GM18505 (cell line): ENCODE measurements around the gene SPOCK1.

Experiments
- ATAC-seq: cut with Tn5 transposase; IDR thresholded peaks from one replicate; pipeline ENCODE4 v1.9.1; 2021; ENCODE audit not compliant: unreplicated experiment
- POLR2A ChIP-seq: IDR thresholded peaks from 4 replicates; pipeline ENCODE4 v1.6.1; 2011; ENCODE audit warnings: borderline replicate concordance; ENCODE audit not compliant: insufficient read depth, insufficient read length; ENCODE audit errors: extremely low read depth

SPOCK1 gene

DNA sequence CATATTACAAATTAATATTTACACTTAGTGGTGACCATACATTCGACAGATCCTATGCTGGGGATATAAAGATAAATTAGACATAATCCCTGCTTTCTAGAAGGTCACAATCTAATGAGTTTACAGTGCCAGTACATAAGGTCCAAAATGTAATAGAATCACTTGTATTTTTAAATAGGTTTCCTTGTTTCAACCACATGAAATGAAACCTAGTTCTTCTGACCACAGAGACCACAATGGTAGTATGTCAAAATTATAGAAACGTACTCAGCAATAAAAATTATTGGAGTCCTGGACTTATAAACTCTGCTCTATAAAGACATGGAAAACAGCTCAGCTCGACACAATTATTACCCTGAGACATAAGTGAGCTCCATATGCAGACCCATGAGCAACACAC, 444.3 kb downstream of the SPOCK1 start:
- TF ChIP-seq POLR2A = no peak
- ATAC-seq = no peak

DNA sequence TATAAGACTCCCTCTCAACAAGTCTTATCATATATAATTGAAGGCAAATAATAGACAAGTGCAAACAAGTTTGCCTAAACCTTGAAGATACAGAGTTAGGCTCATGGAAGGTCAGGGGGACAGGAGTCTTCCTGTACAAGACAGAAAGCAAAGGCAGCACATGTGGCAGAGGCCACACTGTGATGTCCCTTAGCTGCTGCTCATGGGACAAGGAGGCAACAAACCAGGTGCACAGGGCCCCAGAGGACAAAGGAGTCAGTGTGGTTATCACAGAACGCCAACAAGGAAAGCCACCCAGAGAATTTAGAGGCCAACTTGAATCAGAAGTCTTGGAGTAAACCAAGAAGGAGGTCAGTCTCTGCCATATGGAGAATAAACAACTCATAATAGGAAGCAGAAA, 444.8 kb downstream of the SPOCK1 start:
- no peak for TF ChIP-seq POLR2A
- ATAC-seq = no peak

DNA sequence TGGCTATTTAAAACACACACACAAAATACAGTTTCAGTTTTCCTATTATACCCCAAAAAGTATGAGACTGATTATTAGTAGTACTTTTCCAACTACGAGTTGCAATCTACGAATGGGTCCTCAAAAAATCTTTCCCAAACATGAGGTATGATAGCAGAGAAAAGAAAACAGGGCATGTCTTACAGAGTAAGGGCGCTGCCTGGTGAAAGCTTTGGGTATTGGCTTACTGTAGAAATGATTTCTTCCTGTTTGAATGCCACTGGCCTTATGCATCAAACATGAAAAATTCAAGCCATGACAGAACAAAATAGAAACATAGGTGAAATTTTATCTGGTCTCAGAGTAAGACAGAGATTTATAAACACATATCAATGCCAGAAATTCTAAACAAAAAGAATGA, 448.0 kb downstream of the SPOCK1 start:
- ATAC-seq = no peak
- TF ChIP-seq POLR2A = no peak

DNA sequence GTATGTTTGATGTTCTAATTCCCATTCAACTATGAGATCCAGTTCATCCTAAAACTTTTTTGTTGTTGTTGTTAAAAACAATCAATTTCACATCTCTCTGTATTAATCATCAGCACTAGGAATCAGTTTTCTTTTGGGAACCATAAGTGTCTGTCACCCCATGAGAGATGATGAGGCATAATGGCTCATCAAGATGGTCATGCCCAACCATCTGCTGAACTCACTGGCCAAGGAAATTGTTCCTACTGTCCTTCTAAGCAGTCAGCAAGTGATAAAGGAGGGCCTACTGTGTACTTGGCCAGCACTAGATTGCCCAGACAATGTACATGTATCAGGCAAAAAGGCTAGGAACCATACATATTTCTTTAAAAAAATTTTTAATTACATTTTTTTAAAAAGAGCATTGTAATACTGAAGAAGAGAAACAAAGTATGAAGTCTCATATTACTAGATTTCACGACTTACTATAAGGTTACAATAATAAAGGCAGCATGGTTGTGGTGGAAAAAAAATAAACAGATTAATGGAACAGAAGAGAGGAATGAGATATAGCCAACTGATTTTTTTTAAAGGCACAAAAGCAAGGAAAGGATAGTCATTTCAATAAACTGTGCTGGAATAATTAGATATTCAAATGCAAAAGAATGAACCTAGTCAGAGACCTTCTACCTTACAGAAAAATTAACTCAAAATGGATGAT, 458.3 kb downstream of the SPOCK1 start:
- no peak for ATAC-seq
- TF ChIP-seq POLR2A = no peak

DNA sequence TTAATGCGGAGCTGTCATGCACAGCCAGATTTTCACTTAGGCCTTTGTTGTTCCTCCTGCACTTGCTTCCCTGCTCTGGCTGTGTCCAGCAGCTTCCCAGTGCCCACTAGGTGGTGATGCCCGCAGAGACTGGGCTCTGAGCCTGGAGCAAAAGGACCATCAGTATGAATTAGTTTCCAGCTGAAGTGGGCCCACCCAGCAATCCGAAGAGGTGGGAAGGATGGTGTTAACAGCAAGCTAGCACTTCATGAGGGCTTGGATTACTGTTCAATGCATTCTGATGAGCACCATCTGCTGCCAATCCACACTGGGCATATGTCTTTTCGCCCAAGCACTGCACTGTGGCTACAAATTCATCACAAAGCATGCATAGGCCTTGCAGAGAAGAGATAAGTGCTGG, 459.1 kb downstream of the SPOCK1 start:
- ATAC-seq = no peak
- TF ChIP-seq POLR2A = no peak

DNA sequence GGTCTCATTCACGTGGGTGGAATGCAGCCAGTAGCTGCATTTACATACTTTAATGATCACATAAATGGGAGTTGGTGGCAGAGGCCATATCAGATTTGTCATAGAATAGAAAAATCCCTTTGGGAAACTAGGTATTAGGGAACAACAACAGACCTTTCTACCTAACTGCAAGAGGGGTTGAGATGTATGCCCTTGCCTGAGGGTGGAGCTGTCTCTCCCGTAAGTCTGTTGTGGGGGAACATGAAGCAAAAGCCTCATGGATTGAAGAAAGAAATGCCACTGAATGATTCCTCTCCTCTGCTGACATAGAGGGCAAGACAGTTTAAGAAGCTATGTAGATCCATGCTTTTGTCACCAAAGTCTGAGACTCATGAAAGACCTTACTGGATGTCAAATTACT, 461.3 kb downstream of the SPOCK1 start:
- TF ChIP-seq POLR2A = no peak
- no peak for ATAC-seq

DNA sequence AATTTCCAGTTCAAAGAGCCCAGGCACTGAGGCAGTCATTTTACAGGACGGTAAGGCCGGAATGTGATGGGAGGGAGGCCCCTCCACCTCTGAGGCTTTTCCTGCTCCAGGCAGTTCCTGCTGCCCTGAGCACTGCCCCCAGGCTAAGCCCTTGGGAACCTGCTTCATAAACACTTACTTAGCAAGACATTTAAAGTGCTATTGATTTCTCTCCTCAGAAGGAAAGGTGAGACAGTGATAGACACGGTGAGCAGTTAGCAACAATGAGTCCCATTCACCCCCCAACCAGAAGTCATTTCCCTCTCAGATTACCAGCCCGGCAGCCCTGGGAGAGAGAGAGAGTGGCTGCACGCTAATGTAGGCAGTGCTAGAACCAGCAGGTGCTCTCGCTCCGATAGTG, 462.5 kb downstream of the SPOCK1 start:
- no peak for ATAC-seq
- no peak for TF ChIP-seq POLR2A

DNA sequence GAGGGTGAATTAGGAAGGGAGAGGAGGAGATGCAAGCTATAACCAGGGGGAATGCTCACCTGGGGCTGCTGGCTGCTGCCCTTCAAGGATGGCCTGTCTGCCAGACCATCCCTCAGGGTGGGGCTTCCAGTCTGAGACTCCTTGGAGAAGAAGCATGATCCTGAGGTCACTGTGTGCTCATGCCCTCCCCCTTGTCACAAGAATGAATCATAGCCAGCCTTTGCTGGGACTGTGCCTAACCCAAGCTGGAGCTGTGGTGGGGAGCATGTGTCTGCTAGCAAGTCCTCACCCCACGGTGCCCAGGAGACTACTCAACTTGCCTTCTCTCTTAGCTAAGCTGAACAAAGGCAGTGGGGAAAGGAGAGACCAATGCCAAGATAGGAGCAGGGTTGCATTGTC, 463.6 kb downstream of the SPOCK1 start:
- TF ChIP-seq POLR2A = no peak

DNA sequence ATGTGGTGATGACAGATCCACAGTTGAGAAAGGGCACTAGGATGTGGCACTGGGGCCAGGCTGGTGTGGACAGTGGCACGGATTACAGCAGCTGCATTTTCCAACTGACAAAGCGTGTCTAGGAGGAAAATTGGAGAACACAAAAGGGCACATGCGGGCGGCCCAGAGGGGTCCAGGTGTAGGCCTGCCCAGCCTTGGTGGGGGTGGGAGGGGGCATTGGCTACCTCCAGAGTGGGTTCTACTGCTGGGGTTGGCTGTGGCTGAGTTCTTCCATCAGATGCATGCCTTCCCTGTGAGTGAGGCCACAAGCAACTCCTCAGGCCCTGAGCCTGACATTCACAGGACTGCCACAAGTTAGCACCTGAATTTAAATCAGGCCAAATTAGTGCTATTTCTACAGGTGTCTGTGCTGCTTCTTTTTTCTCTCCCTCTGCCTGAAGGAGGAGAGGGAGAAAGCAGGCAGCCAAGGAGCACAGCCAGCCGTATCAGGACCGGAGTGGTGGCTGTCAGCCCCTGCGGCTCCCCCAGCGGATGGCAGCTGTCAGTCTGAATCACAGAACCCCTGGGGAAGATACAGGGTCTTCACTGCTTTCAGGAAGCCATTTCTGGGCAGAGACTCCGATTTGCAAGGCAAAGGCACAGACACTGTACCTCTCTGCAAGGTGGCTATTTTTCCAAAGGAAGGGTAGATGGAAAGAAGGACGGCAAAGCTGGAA, 464.2 kb downstream of the SPOCK1 start:
- no peak for TF ChIP-seq POLR2A
- ATAC-seq = no peak

More for the DNA sequence above, 463.6 kb downstream of the SPOCK1 start:
- ATAC-seq = no peak

DNA sequence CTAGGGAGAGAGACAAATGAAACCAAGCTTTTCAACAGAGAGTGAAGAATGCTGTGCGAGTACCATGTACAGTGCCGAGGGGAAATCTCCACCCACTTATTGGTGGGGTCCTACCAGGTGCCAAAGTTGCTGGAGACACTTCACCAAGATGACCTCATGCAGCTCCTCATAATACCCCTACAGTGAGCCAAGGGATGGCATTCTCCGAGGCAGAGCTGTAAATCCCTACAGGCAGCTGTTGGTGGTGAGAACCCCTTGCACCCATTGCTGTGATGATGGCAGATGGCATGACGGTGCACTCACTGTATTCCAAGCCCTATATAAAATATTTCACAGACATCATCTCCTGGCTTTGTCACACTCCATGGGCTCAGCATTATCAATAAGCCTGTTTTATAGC, 464.9 kb downstream of the SPOCK1 start:
- TF ChIP-seq POLR2A = no peak
- no peak for ATAC-seq

DNA sequence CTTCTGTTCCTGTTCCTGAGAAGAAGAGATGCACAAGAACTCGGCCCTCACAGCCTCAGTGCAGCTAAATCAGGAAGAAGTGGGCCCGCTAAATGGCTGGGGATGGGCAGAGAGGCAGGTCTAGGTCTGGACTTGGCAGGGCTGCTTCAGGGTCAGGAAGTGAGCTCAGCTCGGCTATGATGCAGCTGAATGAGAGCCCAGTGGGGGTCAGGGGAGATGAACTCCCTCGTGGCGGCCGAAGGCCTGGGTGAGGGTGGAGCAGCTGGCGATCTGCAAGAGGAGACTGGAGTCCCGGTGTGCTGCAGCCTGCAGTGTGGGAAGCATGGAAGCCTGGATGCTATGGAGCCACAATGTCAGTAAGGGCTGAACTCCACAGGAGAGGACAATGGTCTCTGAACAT, 466.2 kb downstream of the SPOCK1 start:
- no peak for TF ChIP-seq POLR2A
- ATAC-seq = no peak

DNA sequence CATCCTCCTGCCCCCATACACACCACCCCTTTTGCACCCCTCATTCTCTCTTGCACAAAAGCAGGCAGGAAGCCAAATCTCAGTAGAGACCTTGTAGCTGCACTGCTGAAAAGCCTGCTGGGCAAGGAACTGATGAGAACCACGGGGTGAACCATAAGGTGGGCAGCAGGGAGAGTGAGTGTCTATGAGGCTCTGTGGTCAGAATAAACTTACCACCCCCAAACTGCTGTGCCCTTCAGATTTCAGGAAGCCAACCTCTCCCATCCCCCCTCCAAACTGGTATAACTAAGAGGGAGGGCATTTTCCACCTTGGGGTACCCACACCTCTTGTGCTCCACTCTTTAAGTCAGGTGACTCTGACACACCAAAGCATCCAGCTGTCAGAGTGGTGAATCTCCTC, 471.4 kb downstream of the SPOCK1 start:
- TF ChIP-seq POLR2A = no peak
- ATAC-seq = no peak

DNA sequence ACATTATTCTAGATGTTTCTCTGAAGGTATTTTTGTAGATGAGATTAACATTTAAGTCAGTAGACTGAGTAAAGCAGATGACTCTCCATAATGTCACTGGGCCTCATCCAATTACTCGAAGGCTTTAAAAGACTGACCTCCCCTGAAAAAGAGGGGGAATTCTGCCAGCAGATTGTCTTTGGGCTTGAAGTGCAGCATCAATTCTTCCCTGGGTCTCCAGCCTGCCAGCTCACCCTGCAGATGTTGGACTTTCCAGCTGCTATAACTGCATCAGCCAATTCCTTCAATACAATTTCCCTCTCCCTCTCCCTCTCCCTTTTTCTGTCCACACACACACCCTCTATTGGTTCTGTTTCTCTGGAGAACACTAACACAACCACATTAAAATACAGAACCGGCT, 472.8 kb downstream of the SPOCK1 start:
- TF ChIP-seq POLR2A = no peak
- no peak for ATAC-seq

DNA sequence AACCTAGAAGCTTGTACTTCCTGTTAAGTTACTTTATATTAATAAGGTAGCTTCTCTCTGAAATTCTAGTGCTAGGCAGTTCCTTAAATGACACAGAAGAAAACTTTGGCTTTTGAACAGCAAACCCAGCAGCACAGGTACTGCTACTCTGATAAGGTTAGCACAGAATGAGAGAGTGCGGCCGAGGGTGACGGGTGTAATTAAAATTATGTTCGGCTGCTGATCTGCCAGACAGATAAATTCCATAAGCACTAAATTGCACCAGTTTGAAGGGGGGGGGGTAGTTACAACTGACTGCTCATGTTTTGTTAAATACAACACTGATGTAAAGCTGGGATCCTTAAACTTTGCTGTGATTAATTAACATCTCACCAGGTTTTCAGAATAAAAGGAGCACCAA, 475.1 kb downstream of the SPOCK1 start:
- ATAC-seq = no peak
- TF ChIP-seq POLR2A = no peak

DNA sequence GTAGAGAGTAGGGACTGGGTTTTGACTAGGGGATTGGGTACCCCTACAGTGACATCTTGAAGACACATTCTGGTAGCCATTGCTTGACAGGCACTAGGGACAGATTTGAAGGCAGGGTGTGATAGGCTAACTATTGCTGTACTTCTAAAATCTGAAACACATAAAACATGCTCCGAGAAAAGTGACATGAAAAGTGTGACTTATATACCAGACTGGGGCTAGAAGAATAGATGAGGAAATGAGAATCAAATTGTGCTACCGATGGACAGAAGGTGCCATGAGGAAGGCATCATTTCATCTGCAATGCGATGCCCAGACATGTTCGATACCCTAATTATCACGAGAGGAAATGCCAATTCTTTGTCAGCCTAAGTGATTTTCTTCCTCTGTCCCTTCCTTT, 475.8 kb downstream of the SPOCK1 start:
- ATAC-seq = no peak
- TF ChIP-seq POLR2A = no peak

DNA sequence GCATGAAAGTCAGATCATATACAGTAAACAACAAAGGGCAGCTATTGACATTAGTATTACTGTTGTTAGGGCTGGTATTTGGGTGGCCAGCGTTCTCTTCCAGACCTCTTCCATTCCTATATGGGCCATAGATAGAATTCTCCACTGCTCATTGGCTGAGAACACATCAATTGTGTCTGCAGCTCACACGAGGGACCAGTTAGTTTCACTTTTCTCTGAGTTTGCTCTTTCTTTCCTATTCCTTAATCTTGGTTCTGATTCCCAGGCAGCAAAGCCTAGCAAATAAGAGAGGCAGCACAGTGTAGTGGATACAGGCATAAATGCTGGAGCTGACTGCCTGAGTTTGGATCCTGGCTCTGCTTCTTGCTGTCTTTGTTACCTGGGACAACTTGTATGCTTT, 476.4 kb downstream of the SPOCK1 start:
- no peak for TF ChIP-seq POLR2A
- no peak for ATAC-seq

DNA sequence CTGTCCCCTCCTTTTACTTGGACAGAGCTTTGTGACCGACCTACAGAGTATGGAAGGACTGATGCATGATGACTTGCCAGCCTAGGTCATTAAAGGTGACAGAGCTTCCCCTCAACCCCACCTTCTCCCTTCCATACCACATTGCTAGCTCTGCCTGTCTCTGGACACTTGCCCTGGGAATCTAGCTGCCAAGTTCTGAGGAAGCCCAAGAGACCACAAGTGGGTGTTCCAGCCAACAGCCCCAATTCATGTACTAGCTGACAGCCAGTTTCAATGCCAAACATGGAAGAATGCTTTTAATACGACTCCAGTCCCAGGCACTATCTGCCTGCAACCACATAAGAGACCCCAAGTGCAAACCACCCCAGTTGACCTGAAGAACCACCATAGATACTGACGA, 477.1 kb downstream of the SPOCK1 start:
- ATAC-seq = no peak
- TF ChIP-seq POLR2A = no peak
